Hematopoietic multipotent progenitor cell treated with erythropoietin and hydrocortisone succinate and interleukin-3 and kit ligand, for 8 days (in vitro differentiated cells): Measurements from ENCODE around the gene WDR4.
A peak's percentile ranks its signal among the peaks of the same experiment; 100 is the strongest.

Source experiments
- DNase-seq: peaks from one replicate; pipeline ENCODE4 v3.0.0-alpha.2; 2015

WDR4 gene

DNA sequence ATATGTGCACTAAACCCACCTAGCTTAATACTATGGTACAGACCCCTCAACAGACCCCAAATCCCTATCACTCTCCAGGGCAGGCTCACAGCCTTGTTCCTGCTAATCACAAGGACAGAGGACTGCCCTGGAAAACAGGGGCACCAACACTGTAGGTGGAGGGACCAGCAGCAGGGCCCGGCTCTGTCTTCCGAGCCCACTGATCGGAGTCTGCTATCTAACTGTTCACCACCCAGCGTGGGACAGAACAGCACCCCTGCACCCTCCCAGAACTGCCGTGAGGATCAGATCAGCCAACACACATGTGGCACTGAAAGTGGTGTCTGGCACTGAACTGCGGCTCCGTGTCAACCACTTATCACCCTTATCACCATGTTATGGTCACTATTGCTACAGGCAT, 6.2 kb downstream of the WDR4 start:
- no peak for DNase-seq

- DNase-seq: no peak
Observed at GRCh38 chr21:42868196-42868595, 11.1 kb downstream of the WDR4 start.

DNA sequence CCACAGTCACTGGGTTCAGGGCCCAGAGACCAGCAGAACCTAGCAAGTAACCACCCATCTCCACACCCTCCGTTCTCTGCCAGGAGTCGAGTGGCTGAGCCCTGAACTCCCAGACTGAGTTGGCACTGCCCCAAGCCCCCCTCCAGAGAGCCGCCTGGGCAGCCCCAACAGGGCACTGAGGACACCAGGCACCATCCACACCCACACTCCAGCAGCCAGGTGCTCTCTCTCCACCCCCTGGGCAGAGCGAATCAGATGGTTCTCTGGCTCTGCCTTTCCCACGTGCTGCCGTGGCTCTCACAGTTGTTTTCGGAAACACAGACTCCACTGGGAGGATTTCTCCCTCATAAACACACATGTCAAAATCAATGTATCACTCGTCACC, 13.6 kb downstream of the WDR4 start:
- peak; percentile 33 for DNase-seq

DNA sequence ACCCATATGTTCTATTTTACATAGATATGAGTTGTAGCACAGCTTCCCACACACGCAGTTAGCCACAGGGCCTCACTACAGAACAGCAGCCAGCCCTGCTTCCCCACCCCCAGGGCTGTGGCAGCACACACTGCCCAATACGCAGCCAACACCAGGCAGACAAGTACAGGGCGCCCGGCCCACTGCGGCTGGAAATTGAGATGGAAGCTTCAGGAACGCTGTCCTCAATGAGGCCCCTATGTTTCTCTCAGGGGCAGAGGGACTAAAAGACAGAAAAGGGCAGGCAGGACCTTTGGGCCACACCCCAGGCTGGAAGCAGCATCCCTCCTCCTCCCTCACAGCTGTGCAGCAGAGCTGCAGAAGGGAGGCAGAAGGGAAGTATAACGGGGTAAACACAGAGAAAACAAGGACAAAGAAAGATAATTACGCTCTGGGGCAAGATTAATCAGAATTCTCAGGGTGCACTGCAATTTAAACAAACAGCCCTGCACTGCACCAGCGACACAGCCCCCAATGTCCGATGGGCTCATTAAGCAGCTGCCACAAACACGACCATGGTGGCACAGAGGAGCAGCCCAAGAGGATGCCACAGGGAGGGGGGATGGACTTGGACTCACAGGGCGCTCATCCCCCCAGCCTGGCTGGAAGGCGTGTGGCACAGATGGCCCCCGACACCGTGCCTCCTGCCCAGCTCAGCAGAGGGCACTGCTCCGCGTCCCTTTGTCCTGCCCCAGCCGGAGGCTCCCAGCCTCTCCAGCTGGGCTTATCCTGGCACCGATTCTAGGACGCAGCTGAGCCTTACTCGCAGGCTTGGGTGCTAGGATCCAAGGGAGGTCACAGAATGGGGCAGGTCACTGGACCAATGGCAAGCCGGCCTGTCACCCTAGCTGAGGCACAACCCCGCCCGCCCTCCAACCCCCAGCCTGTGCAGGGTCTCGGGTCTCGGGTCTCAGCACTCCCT, 14.2 kb downstream of the WDR4 start:
- no peak for DNase-seq

DNA sequence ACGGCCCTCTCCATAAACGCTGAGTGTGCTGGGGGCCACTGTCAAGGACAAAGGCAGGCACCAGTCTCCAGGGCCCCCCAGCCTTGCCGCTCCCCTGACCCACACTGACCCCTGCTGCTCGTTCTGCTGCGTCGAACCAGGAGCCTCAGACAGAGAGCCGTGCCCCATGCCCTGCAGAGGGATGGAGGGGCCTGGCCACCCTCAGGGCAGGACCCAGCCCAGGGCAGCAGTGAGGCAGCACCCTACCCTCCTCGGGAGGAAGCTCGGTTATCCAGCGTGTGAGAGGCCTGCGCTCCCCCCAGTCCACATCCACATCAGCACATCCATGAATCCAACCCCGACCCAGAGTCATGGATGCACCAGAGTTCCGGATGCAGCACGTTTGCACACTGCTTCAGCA, 15.1 kb downstream of the WDR4 start:
- no peak for DNase-seq

- DNase-seq: no peak
Observed at GRCh38 chr21:42863504-42863870, 15.9 kb downstream of the WDR4 start.

DNA sequence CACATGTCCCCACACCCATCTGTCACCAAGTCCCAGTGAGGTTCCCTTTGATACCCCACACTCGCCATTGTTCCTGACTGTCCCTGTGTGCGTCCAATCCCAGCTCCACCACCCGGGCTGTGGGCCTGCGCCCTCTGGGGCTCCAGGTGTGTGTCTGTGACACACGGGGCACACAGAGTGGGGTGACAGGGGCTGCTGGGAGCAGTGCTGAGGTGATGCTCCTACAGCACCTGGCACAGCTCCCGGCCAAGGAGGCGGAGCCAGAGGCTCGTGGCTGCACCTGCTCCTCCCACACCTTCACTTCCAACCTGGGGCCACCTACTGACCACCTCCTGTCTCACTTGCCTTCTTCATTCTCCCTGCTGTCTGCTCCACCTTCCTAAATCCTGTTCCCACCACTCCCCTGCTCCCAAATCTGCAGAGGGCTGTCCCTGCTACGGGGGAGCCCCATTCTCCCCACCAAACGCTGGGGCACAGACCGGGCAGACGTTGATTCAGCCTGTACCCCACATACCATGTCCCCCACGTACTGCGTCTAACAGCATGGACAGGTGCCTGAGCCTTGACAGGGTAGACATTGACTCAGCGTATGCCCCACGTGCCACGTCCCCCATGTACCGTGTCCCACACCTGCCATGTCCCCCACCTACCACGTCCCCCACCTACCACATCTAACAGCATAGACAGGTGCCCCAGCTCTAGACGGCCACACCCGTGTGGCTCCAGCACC, 16.4 kb downstream of the WDR4 start:
- DNase-seq: no peak

DNA sequence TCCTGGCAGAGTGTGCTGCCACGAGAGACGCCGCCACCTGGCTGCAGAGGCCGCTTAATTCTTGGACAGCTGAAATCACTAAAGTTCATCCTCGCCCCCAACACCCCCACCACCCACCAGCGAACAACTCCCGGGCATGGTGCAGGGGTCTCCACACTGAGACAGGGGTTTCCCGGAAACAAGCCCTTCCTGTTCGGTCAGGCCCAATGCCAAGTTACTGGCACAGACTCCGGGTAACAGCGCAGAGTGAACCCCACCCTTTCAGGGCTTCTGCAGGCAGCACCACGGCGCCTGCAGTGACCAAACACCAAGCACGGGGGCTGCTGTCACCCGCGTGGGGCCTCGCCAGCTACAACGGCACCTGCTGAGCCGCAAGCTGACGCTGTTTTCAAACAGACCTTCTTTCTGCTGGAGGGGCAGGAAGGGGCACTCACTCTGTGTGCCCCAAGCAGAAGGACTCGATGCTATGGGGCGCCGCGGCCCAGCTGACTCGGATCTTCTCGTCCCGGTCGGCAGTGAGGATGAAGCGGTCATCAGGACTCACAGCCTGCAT, 17.4 kb downstream of the WDR4 start:
- no peak for DNase-seq

- no peak for DNase-seq
Observed at GRCh38 chr21:42861311-42861847, 18.0 kb downstream of the WDR4 start.

DNA sequence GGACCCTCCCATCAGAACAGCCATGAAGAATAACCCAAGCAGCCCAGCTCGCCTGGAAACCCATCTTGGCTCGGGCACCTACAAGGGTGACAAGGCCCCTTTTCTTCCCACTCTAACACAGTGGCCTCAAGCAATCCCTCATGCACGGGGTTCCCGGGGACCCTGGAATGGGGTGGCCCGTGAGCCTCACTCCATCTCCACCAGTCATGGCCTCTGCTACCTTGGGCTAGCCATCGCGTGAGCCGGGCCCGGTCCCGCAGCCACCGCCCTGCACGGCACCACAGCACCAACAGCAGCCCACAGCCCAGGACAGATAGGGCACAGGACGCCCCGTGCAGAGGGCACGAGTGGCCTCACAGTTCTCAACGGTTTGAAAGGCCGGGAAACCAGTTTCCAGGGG, 19.0 kb downstream of the WDR4 start:
- no peak for DNase-seq

DNA sequence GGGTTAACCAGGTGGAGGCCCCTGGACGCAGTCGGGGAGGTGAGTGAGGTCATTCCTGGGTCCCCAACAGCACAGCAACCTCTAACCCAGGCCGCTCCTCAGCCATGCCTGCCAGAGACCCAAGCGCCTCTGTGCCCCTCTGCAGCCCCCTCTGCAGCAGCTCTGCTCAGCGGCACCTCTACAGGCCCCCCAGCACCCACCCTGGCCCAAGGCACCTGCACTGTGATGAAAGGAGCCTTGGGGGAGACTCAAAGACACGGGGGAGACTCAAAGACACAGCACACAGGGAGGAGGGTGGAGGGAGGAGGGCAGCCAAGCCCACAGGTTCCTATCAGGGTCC, 19.5 kb downstream of the WDR4 start:
- DNase-seq: no peak

DNA sequence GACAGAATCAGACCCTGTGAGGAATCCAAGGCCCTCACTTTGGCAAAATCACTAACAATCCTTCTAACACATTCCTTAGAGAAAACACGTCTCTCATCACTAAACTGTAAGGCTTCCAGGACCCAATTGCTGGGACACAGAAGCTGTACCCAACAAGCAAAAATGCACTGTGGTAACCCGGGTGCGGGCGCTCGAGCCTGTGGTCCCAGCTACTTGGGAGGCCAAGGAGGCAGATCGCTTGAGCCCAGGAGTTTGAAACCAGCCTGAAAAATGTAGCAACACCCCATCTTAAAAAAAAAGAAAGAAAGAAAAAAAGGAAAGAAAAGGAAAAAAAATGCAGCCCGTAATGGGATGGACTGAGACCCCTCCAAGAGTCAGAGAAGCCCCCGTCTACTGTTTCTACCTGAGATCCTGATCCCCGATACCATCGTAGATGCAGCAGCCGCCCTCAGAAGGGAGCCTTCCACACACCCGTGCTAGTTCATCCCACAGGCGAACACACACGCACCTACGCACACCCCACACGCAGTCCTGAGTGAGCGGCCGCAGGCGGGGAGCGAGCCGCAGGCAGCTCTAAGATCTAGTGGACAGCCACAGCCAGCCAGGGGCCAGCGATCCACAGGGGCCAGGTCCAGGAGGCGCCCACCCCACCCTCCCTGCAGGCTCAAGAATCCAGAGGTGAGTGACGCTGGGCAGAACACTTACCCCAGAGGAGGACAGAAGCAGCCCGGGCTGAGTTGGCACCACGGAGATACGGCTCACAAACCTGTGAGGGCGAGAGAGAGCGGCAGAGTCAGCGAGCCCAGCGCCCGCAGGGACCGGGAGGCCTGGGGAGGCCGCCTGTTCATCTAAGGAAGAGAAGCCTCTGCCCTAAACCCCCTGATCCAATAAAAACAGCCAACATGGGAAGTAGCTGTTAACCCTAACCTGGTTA, 20.1 kb downstream of the WDR4 start:
- no peak for DNase-seq

GRCh38 chr21:42858185-42858847, 21.0 kb downstream of the WDR4 start:
- DNase-seq: no peak

GRCh38 chr21:42857216-42857615, 22.1 kb downstream of the WDR4 start:
- no peak for DNase-seq

DNA sequence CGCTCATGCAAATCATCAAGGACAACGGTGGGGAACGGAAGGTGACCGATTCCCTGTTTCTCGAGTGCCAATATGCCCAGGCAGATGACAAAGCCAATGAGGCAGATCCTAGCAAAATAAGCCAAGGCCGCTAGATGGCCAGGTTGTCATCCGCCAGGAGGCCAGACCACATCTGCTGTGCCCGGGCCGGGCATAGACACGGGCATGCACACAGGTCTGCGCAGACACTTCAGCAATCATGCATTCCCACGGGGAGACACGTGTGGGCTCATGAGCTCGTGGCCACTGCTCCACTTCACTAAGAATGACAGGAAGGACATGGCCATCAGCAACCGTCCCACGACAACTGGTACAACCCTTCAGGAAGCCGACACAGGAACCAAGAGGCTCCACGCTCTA, 23.4 kb downstream of the WDR4 start:
- DNase-seq: no peak

- no peak for DNase-seq
Observed at GRCh38 chr21:42855171-42855936, 24.0 kb downstream of the WDR4 start.

DNA sequence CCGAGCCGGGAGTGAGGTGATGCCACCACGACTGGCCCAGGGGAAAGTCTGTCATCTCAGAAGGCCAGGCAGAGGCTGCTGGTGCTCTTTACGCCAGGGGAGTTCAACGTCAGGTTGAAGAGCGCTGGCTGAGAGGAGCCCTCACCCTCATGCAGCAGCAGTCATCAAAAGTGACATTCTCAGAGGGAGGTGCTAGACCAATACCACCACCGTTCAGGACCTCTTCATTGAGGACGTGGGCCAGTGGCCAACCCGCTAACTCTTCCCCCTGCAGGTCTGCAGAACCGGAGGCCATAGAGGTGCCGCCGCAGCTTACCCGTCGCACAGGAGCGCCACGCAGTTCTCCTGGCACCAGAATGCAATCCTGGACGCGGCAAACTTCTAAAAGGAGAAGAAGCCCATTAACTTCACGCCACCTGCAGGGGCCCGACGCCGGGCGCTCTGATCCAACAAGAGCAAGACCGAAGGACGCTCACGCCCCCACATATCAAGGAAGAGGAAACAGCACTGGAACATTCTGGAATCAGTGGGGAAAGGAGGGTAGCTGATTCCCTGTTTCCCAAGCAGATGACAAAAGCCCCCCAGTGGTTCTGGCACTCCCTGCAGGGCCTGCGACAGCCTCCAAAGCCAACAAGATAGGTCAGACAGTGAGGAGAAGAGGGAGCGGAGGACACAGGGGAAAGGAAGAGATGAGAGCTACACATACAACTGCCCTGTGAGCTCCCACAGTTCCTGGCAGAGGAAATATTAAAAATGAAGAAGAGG, 24.9 kb downstream of the WDR4 start:
- DNase-seq: no peak

DNA sequence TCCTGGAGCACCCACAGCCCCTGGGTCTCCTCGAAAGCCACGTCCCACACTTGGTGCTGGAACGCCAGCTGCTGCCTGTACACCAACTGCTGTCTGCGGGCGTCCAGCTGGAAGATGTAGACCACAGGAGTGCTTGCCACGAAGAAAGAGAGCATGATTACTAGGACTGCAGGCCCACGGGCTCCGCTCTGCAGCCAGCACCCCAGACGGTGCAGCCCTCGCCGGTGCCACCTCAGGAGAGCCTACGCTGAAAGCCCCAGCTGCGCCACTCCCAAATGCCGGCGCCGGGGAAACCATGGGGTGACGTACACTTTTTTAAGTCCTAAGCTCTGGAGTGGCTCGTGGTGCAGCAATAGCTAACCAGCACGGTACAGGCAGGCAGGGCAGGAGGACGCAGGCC, 25.7 kb downstream of the WDR4 start:
- DNase-seq: no peak

- no peak for DNase-seq
Observed at GRCh38 chr21:42852925-42853570, 26.3 kb downstream of the WDR4 start.
